Measurements from ENCODE around the gene SNORC.

The SNORC gene

GRCh38 chr2:232926431-232926939 is 56.4 kb downstream of the SNORC start:
- no peak for DNase-seq (ENCODE audit: extremely low read depth, low read depth)
- TF ChIP-seq CTCF (IDR thresholded peaks at IDR 0.05; ENCODE audit: low read depth, low read length, missing control alignments) = no peak
- H3K4me3 ChIP-seq (replicated peaks; ENCODE audit: low read depth, low read length) = no peak overlapping the region

- H3K4me3 ChIP-seq (replicated peaks; ENCODE audit: low read depth, low read length) = peak overlapping the region; percentile 11; the same call in 1 of the 2 replicates
- no peak for DNase-seq (ENCODE audit: extremely low read depth, low read depth)
- no peak for TF ChIP-seq CTCF (IDR thresholded peaks at IDR 0.05; ENCODE audit: low read depth, low read length, missing control alignments)
Measured at GRCh38 chr2:232927032-232927792, 57.1 kb downstream of the SNORC start.

- peak overlapping the region; percentile 11; the same call in 1 of the 2 replicates for H3K4me3 ChIP-seq (replicated peaks; ENCODE audit: low read depth, low read length)
- DNase-seq (ENCODE audit: extremely low read depth, low read depth) = no peak
- TF ChIP-seq CTCF (IDR thresholded peaks at IDR 0.05; ENCODE audit: low read depth, low read length, missing control alignments) = no peak
Measured at GRCh38 chr2:232927793-232928550, 57.9 kb downstream of the SNORC start.

Measured in HFF-Myc (cell line).